ENCODE data around the gene SPOCK3.

SPOCK3 gene

GRCh38 chr4:167176723-167177367, 57.4 kb downstream of the SPOCK3 start:
- DNase-seq (ENCODE audit: low read depth) = no peak

GRCh38 chr4:167171928-167172327, 62.4 kb downstream of the SPOCK3 start:
- no peak for DNase-seq (ENCODE audit: low read depth)

GRCh38 chr4:167168611-167169010, 65.7 kb downstream of the SPOCK3 start:
- DNase-seq (ENCODE audit: low read depth) = no peak

- DNase-seq (ENCODE audit: low read depth) = no peak
Measured at GRCh38 chr4:167150587-167150986, 83.7 kb downstream of the SPOCK3 start.

- no peak for DNase-seq (ENCODE audit: low read depth)
Measured at GRCh38 chr4:167144605-167145004, 89.7 kb downstream of the SPOCK3 start.

- no peak for DNase-seq (ENCODE audit: low read depth)
Measured at GRCh38 chr4:167143018-167143417, 91.3 kb downstream of the SPOCK3 start.

GRCh38 chr4:167136270-167136669, 98.0 kb downstream of the SPOCK3 start:
- DNase-seq (ENCODE audit: low read depth) = no peak

- DNase-seq (ENCODE audit: low read depth) = no peak
Measured at GRCh38 chr4:167129146-167129545, 105.1 kb downstream of the SPOCK3 start.

GRCh38 chr4:167119392-167119791, 114.9 kb downstream of the SPOCK3 start:
- no peak for DNase-seq (ENCODE audit: low read depth)

GRCh38 chr4:167117273-167117672, 117.0 kb downstream of the SPOCK3 start:
- DNase-seq (ENCODE audit: low read depth) = no peak

- DNase-seq (ENCODE audit: low read depth) = no peak
Measured at GRCh38 chr4:167114416-167114971, 119.8 kb downstream of the SPOCK3 start.

- DNase-seq (ENCODE audit: low read depth) = no peak
Measured at GRCh38 chr4:167111622-167112021, 122.7 kb downstream of the SPOCK3 start.

- DNase-seq (ENCODE audit: low read depth) = no peak
Measured at GRCh38 chr4:167111092-167111491, 123.2 kb downstream of the SPOCK3 start.

GRCh38 chr4:167109859-167110258, 124.4 kb downstream of the SPOCK3 start:
- DNase-seq (ENCODE audit: low read depth) = no peak

GRCh38 chr4:167105857-167106256, 128.4 kb downstream of the SPOCK3 start:
- DNase-seq (ENCODE audit: low read depth) = no peak

GRCh38 chr4:167102475-167102874, 131.8 kb downstream of the SPOCK3 start:
- DNase-seq (ENCODE audit: low read depth) = no peak

GRCh38 chr4:167101035-167101434, 133.3 kb downstream of the SPOCK3 start:
- no peak for DNase-seq (ENCODE audit: low read depth)

GRCh38 chr4:167100120-167100519, 134.2 kb downstream of the SPOCK3 start:
- DNase-seq (ENCODE audit: low read depth) = no peak

- no peak for DNase-seq (ENCODE audit: low read depth)
Measured at GRCh38 chr4:167088115-167088514, 146.2 kb downstream of the SPOCK3 start.

GRCh38 chr4:167084321-167084720, 150.0 kb downstream of the SPOCK3 start:
- DNase-seq (ENCODE audit: low read depth) = no peak

- DNase-seq (ENCODE audit: low read depth) = no peak
Measured at GRCh38 chr4:167079762-167080161, 154.5 kb downstream of the SPOCK3 start.

- DNase-seq (ENCODE audit: low read depth) = no peak
Measured at GRCh38 chr4:167052631-167053091, 181.6 kb downstream of the SPOCK3 start.

GRCh38 chr4:167049257-167049656, 185.0 kb downstream of the SPOCK3 start:
- no peak for DNase-seq (ENCODE audit: low read depth)

GRCh38 chr4:167041524-167041923, 192.8 kb downstream of the SPOCK3 start:
- DNase-seq (ENCODE audit: low read depth) = no peak

Data from fibroblast of gingiva (primary cell).